Liver (tissue), 9 donors: ENCODE data around the gene MANBA. TPM values are rescaled to one million over a fixed set of nuclear protein-coding genes. Genes with fewer than 3 reads are reported as not detected.

Source experiments
- DNase-seq: peaks from one replicate; pipeline ENCODE4 v3.0.0-alpha.2; 2017; ENCODE audit warnings: low spot score
- H3K27ac ChIP-seq, 2 donors: one replicate each; pipeline ENCODE4 v1.7.0; 2013; ENCODE audit warnings: inconsistent platforms in 2 of 2, low read length in 2 of 2, control low read depth in 1 of 2, low read depth in 1 of 2, mild to moderate bottlenecking in 1 of 2
- H3K27me3 ChIP-seq, 4 donors: one replicate each; pipeline versions ENCODE4 v1.6.1 to v1.7.0; 2013; ENCODE audit warnings: low read length in 3 of 4, inconsistent platforms in 1 of 4, mild to moderate bottlenecking in 1 of 4, moderate library complexity in 1 of 4; ENCODE audit not compliant: control insufficient read depth in 4 of 4, insufficient read depth in 4 of 4
- H3K36me3 ChIP-seq, 4 donors: one replicate each; pipeline versions ENCODE4 v1.6.1 to v1.7.0; 2013; ENCODE audit warnings: low read length in 3 of 4, mild to moderate bottlenecking in 3 of 4, low read depth in 1 of 4, moderate library complexity in 1 of 4; ENCODE audit not compliant: control insufficient read depth in 4 of 4, insufficient read depth in 3 of 4
- H3K4me1 ChIP-seq, 4 donors: one replicate each; pipeline versions ENCODE4 v1.6.1 to v1.7.0; 2013; ENCODE audit warnings: low read length in 3 of 4, mild to moderate bottlenecking in 3 of 4, moderate library complexity in 1 of 4; ENCODE audit not compliant: control insufficient read depth in 4 of 4, insufficient read depth in 4 of 4
- H3K4me3 ChIP-seq, 3 donors: one replicate each; pipeline versions ENCODE4 v1.6.1 to v1.7.0; 2013; ENCODE audit warnings: low read length in 3 of 3, control low read depth in 1 of 3, low read depth in 1 of 3, mild to moderate bottlenecking in 1 of 3
- H3K9ac ChIP-seq, 2 donors: one replicate each; pipeline ENCODE4 v1.7.0; 2013; ENCODE audit warnings: low read length in 2 of 2, mild to moderate bottlenecking in 2 of 2, moderate library complexity in 2 of 2, control low read depth in 1 of 2, low read depth in 1 of 2
- H3K9me3 ChIP-seq, 4 donors: one replicate each; pipeline versions ENCODE4 v1.6.1 to v1.7.0; 2013; ENCODE audit warnings: low read length in 3 of 4; ENCODE audit not compliant: control insufficient read depth in 4 of 4
- CTCF ChIP-seq: fragments of 150-350 bp; IDR thresholded peaks from 2 replicates; pipeline ENCODE4 v1.5.1; 2017; ENCODE audit warnings: improper control_type of control experiment, low read depth, low read length; ENCODE audit not compliant: missing input control
- GABPA ChIP-seq, 2 donors: IDR thresholded peaks in 1 of 2; conservative IDR thresholded peaks in 1 of 2; 2 replicates each; pipeline ENCODE4 v1.6.1; 2016; ENCODE audit warnings: antibody characterized with exemption in 2 of 2, mild to moderate bottlenecking in 1 of 2, moderate library complexity in 1 of 2
- HNF4A ChIP-seq, 2 donors: conservative IDR thresholded peaks; 2 replicates each; pipeline ENCODE4 v1.6.1; 2016; ENCODE audit warnings: antibody characterized with exemption in 2 of 2, mild to moderate bottlenecking in 2 of 2
- HNF4G ChIP-seq: IDR thresholded peaks from 2 replicates; pipeline ENCODE4 v1.6.1; 2016; ENCODE audit warnings: antibody characterized with exemption
- JUND ChIP-seq, 2 donors: IDR thresholded peaks; 2 replicates each; pipeline ENCODE4 v1.6.1; 2016; ENCODE audit warnings: antibody characterized with exemption in 2 of 2
- NR2F2 ChIP-seq: IDR thresholded peaks from 2 replicates; pipeline ENCODE4 v1.6.1; 2016; ENCODE audit warnings: antibody characterized with exemption
- SP1 ChIP-seq: IDR thresholded peaks from 2 replicates; pipeline ENCODE4 v1.6.1; 2018; ENCODE audit warnings: antibody characterized with exemption, mild to moderate bottlenecking
- ZBTB33 ChIP-seq: IDR thresholded peaks from 2 replicates; pipeline ENCODE4 v1.6.1; 2016; ENCODE audit warnings: antibody characterized with exemption
- WGBS: extraction: QIAGEN DNeasy Blood & Tissue Kit; methylation state at CpG from one replicate; pipeline ENCODE4 v1.1.7; 2013; 5-methylcytosine and 5-hydroxymethylcytosine counted together
- polyA plus RNA-seq, 2 donors: library from polyadenylated mRNA; stranded (reverse) in 1 of 2; unstranded in 1 of 2; fragments of 200-250 nt in 1 of 2; fragments of >200 nt in 1 of 2; fragmentation: Nextera tagmentation in 1 of 2; extraction: Ambion mirVana in 1 of 2; gene quantifications; one replicate each; pipeline versions ENCODE4 v1.2.1 to v1.2.3, GENCODE V29; 2013 to 2015
- total RNA-seq, 2 donors: library from RNA; depleted of rRNA; stranded (reverse); fragments of >200 nt; gene quantifications; one replicate each; pipeline ENCODE4 v1.2.3, GENCODE V29; 2014
- TF ChIP-seq, protein P1 (sequence below): IDR thresholded peaks from 2 replicates; pipeline ENCODE4 v1.6.1; 2016; ENCODE audit warnings: antibody characterized with exemption
- TF ChIP-seq, protein P2 (sequence below): IDR thresholded peaks from 2 replicates; pipeline ENCODE4 v1.6.1; 2016; ENCODE audit warnings: antibody characterized with exemption, mild to moderate bottlenecking
- donor health status: healthy.
- donor health status: healthy.
- donor health status: healthy.
- donor health status: healthy.
- donor health status: healthy.

Gene MANBA
- total and polyA plus RNA-seq, 4 donors = 7.1 to 24.2 (median 15.5) TPM

- Histone ChIP-seq H3K36me3 (peaks cover 0 to 2% (median under 1%) of the 10 kb centered on the region in 4 donors), H3K9ac (no peak overlapping the region), H3K27me3 (no peaks in the 10 kb centered on the region), H3K4me1 (no peaks in the 10 kb centered on the region), H3K9me3 (no peaks in the 10 kb centered on the region), H3K4me3 (no peak overlapping the region), H3K27ac (no peak overlapping the region)
- DNase-seq = no peak
- WGBS = 92% methylated on average over 3 of the region's 3 CpGs
- TF ChIP-seq JUND (IDR thresholded peaks at IDR 0.05) = no peak
- no peak for TF ChIP-seq ZBTB33
- TF ChIP-seq GABPA (IDR thresholded peaks at IDR 0.05 in 1 of 2, conservative IDR thresholded peaks at IDR 0.05 in 1 of 2) = no peak
- no peak for TF ChIP-seq SP1
- TF ChIP-seq HNF4A (conservative IDR thresholded peaks at IDR 0.05) = no peak
- TF ChIP-seq, protein P1, sequence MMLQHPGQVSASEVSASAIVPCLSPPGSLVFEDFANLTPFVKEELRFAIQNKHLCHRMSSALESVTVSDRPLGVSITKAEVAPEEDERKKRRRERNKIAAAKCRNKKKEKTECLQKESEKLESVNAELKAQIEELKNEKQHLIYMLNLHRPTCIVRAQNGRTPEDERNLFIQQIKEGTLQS = no peak
- TF ChIP-seq CTCF = no peak
- TF ChIP-seq, protein P2, sequence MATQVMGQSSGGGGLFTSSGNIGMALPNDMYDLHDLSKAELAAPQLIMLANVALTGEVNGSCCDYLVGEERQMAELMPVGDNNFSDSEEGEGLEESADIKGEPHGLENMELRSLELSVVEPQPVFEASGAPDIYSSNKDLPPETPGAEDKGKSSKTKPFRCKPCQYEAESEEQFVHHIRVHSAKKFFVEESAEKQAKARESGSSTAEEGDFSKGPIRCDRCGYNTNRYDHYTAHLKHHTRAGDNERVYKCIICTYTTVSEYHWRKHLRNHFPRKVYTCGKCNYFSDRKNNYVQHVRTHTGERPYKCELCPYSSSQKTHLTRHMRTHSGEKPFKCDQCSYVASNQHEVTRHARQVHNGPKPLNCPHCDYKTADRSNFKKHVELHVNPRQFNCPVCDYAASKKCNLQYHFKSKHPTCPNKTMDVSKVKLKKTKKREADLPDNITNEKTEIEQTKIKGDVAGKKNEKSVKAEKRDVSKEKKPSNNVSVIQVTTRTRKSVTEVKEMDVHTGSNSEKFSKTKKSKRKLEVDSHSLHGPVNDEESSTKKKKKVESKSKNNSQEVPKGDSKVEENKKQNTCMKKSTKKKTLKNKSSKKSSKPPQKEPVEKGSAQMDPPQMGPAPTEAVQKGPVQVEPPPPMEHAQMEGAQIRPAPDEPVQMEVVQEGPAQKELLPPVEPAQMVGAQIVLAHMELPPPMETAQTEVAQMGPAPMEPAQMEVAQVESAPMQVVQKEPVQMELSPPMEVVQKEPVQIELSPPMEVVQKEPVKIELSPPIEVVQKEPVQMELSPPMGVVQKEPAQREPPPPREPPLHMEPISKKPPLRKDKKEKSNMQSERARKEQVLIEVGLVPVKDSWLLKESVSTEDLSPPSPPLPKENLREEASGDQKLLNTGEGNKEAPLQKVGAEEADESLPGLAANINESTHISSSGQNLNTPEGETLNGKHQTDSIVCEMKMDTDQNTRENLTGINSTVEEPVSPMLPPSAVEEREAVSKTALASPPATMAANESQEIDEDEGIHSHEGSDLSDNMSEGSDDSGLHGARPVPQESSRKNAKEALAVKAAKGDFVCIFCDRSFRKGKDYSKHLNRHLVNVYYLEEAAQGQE = no peak
- TF ChIP-seq HNF4G = no peak
Observed at GRCh38 chr4:102694791-102695190, 66.0 kb downstream of the MANBA start.

GRCh38 chr4:102693861-102694260, 66.9 kb downstream of the MANBA start:
- WGBS = 92% methylated on average over 5 of the region's 5 CpGs

More at GRCh38 chr4:102693861-102694260, 66.9 kb downstream of the MANBA start:
- no peaks in the 10 kb centered on the region for H3K27me3 ChIP-seq
- no peaks in the 10 kb centered on the region for H3K4me1 ChIP-seq
- H3K27ac ChIP-seq = no peak overlapping the region
- no peak overlapping the region for H3K4me3 ChIP-seq
- H3K36me3 ChIP-seq = peaks cover 0 to 2% (median under 1%) of the 10 kb centered on the region in 4 donors
- no peak for DNase-seq
- H3K9me3 ChIP-seq = no peaks in the 10 kb centered on the region
- TF ChIP-seq NR2F2 = no peak
- H3K9ac ChIP-seq = no peak overlapping the region
